Measurements from ENCODE around the gene WASF1.

DNA sequence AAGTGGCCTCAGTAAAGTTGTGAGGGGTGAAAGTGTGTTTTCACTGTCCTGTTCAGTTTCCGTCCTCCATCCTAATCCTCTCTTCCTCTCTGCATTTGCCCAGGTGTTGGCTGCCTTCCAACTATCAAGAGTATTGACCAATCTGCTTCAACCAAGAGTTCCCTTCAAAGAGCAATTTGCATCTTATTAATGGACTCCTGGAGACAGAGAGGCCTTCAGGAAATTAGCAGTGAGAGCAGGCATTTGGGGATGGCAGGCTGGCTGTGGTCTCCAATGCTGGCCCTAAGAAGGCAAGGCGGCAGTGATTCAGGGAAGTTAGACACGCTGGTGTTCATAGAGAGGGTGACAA lies 124.1 kb downstream of the WASF1 start:
- TF ChIP-seq REST (IDR thresholded peaks at IDR 0.05; ENCODE audit: unreplicated experiment) = no peak
- no peak for TF ChIP-seq CTCF (conservative IDR thresholded peaks at IDR 0.05; ENCODE audit: low read depth in 2 of 2)
- TF ChIP-seq EZH2phosphoT487 (IDR thresholded peaks at IDR 0.05; ENCODE audit: unreplicated experiment) = no peak
- TF ChIP-seq EZH2 (IDR thresholded peaks at IDR 0.05; ENCODE audit: low read depth, unreplicated experiment) = no peak
- no peak for TF ChIP-seq CREB1 (CRISPR knock-in tag; IDR thresholded peaks at IDR 0.05; ENCODE audit: low read depth)

All from GM23338 (cell line).